MCF 10A (cell line): Measurements from ENCODE around the gene RELL2. TPM values are rescaled to one million over a fixed set of nuclear protein-coding genes. Genes with fewer than 3 reads are reported as not detected.

ENCODE experiments used
- BruUV-seq: library from RNA; stranded (reverse); fragments of 400-500 nt; replicated peaks from 2 replicates; lab custom pipeline; 2021; lab: Mats Ljungman, UMichigan
- CTCF ChIA-PET: fragments of 300-600 bp; sonication (Branson Sonifier 250); formaldehyde crosslinking; extraction: SDS; loops from one replicate; lab custom pipeline; 2021; ENCODE audit warnings: antibody characterized with exemption, inconsistent platforms; lab: Yijun Ruan, JAX
- POLR2A ChIA-PET: fragments of 300-600, 350-650 bp; sonication (Branson Sonifier 250); formaldehyde crosslinking; extraction: SDS; loops from one replicate; lab custom pipeline; 2020; ENCODE audit warnings: antibody characterized with exemption, inconsistent platforms; lab: Yijun Ruan, JAX
- DNase-seq: peaks from one replicate; pipeline ENCODE4 v3.0.0-alpha.2; 2018; ENCODE audit not compliant: unreplicated experiment
- H3K27ac Mint-ChIP-seq: one replicate; pipeline ENCODE4 v1.8.0; 2022; ENCODE audit warnings: mild to moderate bottlenecking, low read depth, mixed read lengths; ENCODE audit not compliant: unreplicated experiment
- H3K27me3 Mint-ChIP-seq: one replicate; pipeline ENCODE4 v1.8.0; 2022; ENCODE audit warnings: mixed read lengths; ENCODE audit not compliant: insufficient read depth, unreplicated experiment
- H3K36me3 Mint-ChIP-seq: one replicate; pipeline ENCODE4 v1.8.0; 2022; ENCODE audit warnings: mild to moderate bottlenecking, moderate library complexity, mixed read lengths; ENCODE audit not compliant: insufficient read depth, unreplicated experiment
- H3K4me1 Mint-ChIP-seq: one replicate; pipeline ENCODE4 v1.8.0; 2022; ENCODE audit warnings: mixed read lengths; ENCODE audit not compliant: insufficient read depth, unreplicated experiment
- H3K4me3 Mint-ChIP-seq: one replicate; pipeline ENCODE4 v1.8.0; 2022; ENCODE audit warnings: mild to moderate bottlenecking, moderate library complexity, mixed read lengths; ENCODE audit not compliant: unreplicated experiment
- H3K9me3 Mint-ChIP-seq: one replicate; pipeline ENCODE4 v1.8.0; 2022; ENCODE audit warnings: mixed read lengths; ENCODE audit not compliant: unreplicated experiment
- intact Hi-C: fragments of 100-400 bp; cut with micrococcal nuclease; formaldehyde crosslinking; loops from 2 replicates; pipeline ENCODE4 v1.14.1; 2022
- total RNA-seq: library from RNA; stranded (reverse); gene quantifications from 2 replicates; pipeline ENCODE4 v1.2.3, GENCODE V29; 2022
- TF ChIP-seq, protein P1 (sequence below): fragments of 200-600 bp; IDR thresholded peaks from one replicate; pipeline ENCODE4 v1.8.0; 2022; ENCODE audit warnings: antibody characterized with exemption, mild to moderate bottlenecking; ENCODE audit not compliant: unreplicated experiment

The RELL2 gene
- total RNA-seq, 1 experiment from 2014 or later = 12.5 TPM

GRCh38 chr5:141611289-141611688 is 25.5 kb upstream of the RELL2 start:
- Mint-ChIP-seq H3K27ac (peak overlapping the region; percentile 0), H3K36me3 (peaks cover 41% of the 10 kb centered on the region), H3K27me3 (no peaks in the 10 kb centered on the region), H3K4me1 (peaks cover 46% of the 10 kb centered on the region), H3K9me3 (no peaks in the 10 kb centered on the region), H3K4me3 (no peak overlapping the region)
- ChIA-PET POLR2A (no interaction called here), CTCF (interaction anchor here (9.5 to 17.3 kb wide), 2 partner anchors 11 to 21 kb away, joined by 165 to 465 read pairs; no protein-coding TSS in a partner anchor)
- intact Hi-C loops = no loop called here
- no peak for DNase-seq
- BruUV-seq = no TSS peak
- TF ChIP-seq, protein P1, sequence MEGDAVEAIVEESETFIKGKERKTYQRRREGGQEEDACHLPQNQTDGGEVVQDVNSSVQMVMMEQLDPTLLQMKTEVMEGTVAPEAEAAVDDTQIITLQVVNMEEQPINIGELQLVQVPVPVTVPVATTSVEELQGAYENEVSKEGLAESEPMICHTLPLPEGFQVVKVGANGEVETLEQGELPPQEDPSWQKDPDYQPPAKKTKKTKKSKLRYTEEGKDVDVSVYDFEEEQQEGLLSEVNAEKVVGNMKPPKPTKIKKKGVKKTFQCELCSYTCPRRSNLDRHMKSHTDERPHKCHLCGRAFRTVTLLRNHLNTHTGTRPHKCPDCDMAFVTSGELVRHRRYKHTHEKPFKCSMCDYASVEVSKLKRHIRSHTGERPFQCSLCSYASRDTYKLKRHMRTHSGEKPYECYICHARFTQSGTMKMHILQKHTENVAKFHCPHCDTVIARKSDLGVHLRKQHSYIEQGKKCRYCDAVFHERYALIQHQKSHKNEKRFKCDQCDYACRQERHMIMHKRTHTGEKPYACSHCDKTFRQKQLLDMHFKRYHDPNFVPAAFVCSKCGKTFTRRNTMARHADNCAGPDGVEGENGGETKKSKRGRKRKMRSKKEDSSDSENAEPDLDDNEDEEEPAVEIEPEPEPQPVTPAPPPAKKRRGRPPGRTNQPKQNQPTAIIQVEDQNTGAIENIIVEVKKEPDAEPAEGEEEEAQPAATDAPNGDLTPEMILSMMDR = no peak

- CTCF ChIA-PET = interaction anchor here (1.2 to 17.3 kb wide), 5 partner anchors 13 to 390 kb away, joined by 3 to 465 read pairs (median 7); partner anchors contain the start of genes HDAC3, PCDHB14 and RELL2
- Mint-ChIP-seq H3K27me3 (no peaks in the 10 kb centered on the region), H3K4me1 (peaks cover 48% of the 10 kb centered on the region), H3K27ac (no peak overlapping the region), H3K36me3 (peaks cover 47% of the 10 kb centered on the region), H3K9me3 (no peaks in the 10 kb centered on the region), H3K4me3 (no peak overlapping the region)
- TF ChIP-seq, protein P1 = no peak
- intact Hi-C loops = no loop called here
- no peak for DNase-seq
- POLR2A ChIA-PET = interaction anchor here (0.6 to 15.9 kb wide), 7 partner anchors 10 to 338 kb away, joined by 3 to 385 read pairs (median 4); partner anchors contain the start of genes HDAC3 and RELL2
- BruUV-seq = no TSS peak
These were observed 23.5 kb upstream of the RELL2 start for GRCh38 chr5:141613344-141613743.

DNA sequence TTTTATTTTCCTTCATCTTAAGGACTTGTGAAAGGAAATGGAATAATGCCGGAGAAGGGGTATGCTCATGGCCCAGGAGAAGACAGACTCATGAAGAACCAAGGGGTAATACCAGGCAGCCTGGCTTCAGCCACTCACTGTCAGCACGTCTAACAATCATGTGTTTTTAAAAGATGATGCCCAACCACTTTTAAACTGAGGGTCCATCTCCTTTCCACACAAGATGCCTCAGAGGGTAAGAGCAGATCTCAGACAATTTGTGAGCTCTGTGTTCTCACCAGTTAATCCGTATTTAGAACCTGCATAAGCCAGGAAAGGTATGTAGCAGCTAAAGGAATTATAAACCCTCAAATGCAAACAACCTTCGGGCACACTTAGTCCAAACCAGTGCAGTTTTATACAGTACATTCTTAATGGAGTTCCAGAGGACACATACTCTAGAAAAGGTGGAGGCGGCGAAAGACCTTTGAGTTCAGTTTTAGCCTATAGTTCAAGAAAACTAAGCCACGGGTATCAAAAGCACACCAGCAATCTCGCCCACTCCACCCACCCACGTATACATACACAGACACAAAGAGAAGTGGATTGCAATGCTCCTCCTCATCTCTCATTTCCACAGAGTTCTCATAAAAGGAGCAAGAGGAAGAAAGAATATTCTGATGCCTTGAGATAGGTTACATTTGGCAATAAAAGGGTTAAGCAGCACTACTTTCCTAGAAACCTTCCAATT is 20.6 kb upstream of the RELL2 start:
- TF ChIP-seq, protein P1 = no peak
- Mint-ChIP-seq H3K4me3 (peak overlapping the region; percentile 96), H3K36me3 (peaks cover 52% of the 10 kb centered on the region), H3K9me3 (no peaks in the 10 kb centered on the region), H3K4me1 (peaks cover 42% of the 10 kb centered on the region), H3K27ac (peak overlapping the region; percentile 99), H3K27me3 (no peaks in the 10 kb centered on the region)
- POLR2A ChIA-PET = interaction anchor here (0.6 to 15.9 kb wide), 17 partner anchors 13 to 1473 kb away, joined by 3 to 385 read pairs (median 5); partner anchors contain the start of genes ARAP3, HDAC3, RELL2 and RNF14
- no peak for DNase-seq
- BruUV-seq = no TSS peak
- intact Hi-C loops = no loop called here
- CTCF ChIA-PET = interaction anchor here (0.5 to 17.3 kb wide), 11 partner anchors 8 to 418 kb away, joined by 3 to 465 read pairs (median 7); partner anchors contain the start of gene PCDHGA7

DNA sequence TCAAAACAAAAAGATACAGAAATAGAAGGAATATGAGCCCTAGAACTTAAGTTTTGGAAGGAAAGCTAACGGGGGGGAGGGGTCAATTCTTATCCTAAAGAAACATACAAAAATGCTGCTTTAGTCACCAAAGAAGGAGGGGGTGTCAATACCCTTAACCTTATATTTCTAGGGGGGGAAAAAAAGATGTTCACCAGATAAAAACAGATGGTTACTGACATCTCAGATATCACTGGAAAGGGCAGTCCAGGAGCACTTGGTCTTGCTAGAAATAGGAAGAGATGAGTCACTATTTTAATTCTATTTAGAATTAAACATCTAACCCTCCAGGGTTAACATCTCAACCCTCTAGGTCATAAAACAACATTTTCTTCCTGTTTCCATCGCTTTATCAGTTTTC is 19.7 kb upstream of the RELL2 start:
- POLR2A ChIA-PET = interaction anchor here (0.7 to 15.9 kb wide), 22 partner anchors 14 to 1472 kb away, joined by 3 to 385 read pairs (median 5); partner anchors contain the start of genes ARAP3, FCHSD1, HDAC3 and PCDHGC3
- intact Hi-C loops = no loop called here
- Mint-ChIP-seq H3K4me1 (peaks cover 36% of the 10 kb centered on the region), H3K9me3 (no peaks in the 10 kb centered on the region), H3K36me3 (peaks cover 58% of the 10 kb centered on the region), H3K27ac (peak overlapping the region; percentile 99), H3K4me3 (peak overlapping the region; percentile 96), H3K27me3 (no peaks in the 10 kb centered on the region)
- DNase-seq = no peak
- CTCF ChIA-PET = interaction anchor here (0.5 to 17.3 kb wide), 14 partner anchors 9 to 1281 kb away, joined by 3 to 465 read pairs (median 4); partner anchors contain the start of gene PCDHGA7
- no TSS peak for BruUV-seq
- TF ChIP-seq, protein P1 = no peak
